ENCODE measurements around the gene ADGRL3. TPM values are rescaled to one million over a fixed set of nuclear protein-coding genes. Genes with fewer than 3 reads are reported as not detected.

The ADGRL3 gene
- total RNA-seq, 1 experiment from 2014 or later, result not detected

GRCh38 chr4:62080431-62080830 is 880.3 kb downstream of the ADGRL3 start:
- H3K4me3 ChIP-seq (ENCODE audit: low read length), result no peak overlapping the region
- H3K9me2 ChIP-seq (replicated peaks; ENCODE audit: insufficient read depth, low read length), result no peaks in the 10 kb centered on the region
- no peaks in the 10 kb centered on the region for H4K20me1 ChIP-seq (ENCODE audit: insufficient read depth, low read depth, low read length)
- H3K36me3 ChIP-seq (ENCODE audit: insufficient read depth, low read length), result no peaks in the 10 kb centered on the region
- peaks cover 25% of the 10 kb centered on the region for H3K9me3 ChIP-seq (ENCODE audit: low read length)
- no peaks in the 10 kb centered on the region for H3K27me3 ChIP-seq (ENCODE audit: low read length)
- no peak overlapping the region for H2AFZ ChIP-seq (ENCODE audit: low read length)
- H3K4me1 ChIP-seq (ENCODE audit: low read length), result no peaks in the 10 kb centered on the region
- H3K27ac ChIP-seq (ENCODE audit: low read length), result no peak overlapping the region
- no peak overlapping the region for H3K4me2 ChIP-seq (ENCODE audit: low read depth, low read length, poor library complexity, severe bottlenecking)
- no peaks in the 10 kb centered on the region for H3K79me2 ChIP-seq (ENCODE audit: low read length)
- DNase-seq, result no peak
- no peak overlapping the region for H3K9ac ChIP-seq (ENCODE audit: low read length)

- H3K79me2 ChIP-seq (ENCODE audit: low read length), result no peaks in the 10 kb centered on the region
- peaks cover 14% of the 10 kb centered on the region for H3K9me3 ChIP-seq (ENCODE audit: low read length)
- no peak overlapping the region for H3K4me2 ChIP-seq (ENCODE audit: low read depth, low read length, poor library complexity, severe bottlenecking)
- H3K9me2 ChIP-seq (replicated peaks; ENCODE audit: insufficient read depth, low read length), result no peaks in the 10 kb centered on the region
- H3K4me3 ChIP-seq (ENCODE audit: low read length), result no peak overlapping the region
- no peak overlapping the region for H2AFZ ChIP-seq (ENCODE audit: low read length)
- no peaks in the 10 kb centered on the region for H4K20me1 ChIP-seq (ENCODE audit: insufficient read depth, low read depth, low read length)
- H3K9ac ChIP-seq (ENCODE audit: low read length), result no peak overlapping the region
- H3K4me1 ChIP-seq (ENCODE audit: low read length), result no peaks in the 10 kb centered on the region
- H3K27me3 ChIP-seq (ENCODE audit: low read length), result no peaks in the 10 kb centered on the region
- no peak for DNase-seq
- H3K36me3 ChIP-seq (ENCODE audit: insufficient read depth, low read length), result no peaks in the 10 kb centered on the region
- H3K27ac ChIP-seq (ENCODE audit: low read length), result no peak overlapping the region
Measured at GRCh38 chr4:62087706-62088105, 887.6 kb downstream of the ADGRL3 start.

- H3K9me3 ChIP-seq (ENCODE audit: low read length), result peaks cover 12% of the 10 kb centered on the region
- no peaks in the 10 kb centered on the region for H3K36me3 ChIP-seq (ENCODE audit: insufficient read depth, low read length)
- H4K20me1 ChIP-seq (ENCODE audit: insufficient read depth, low read depth, low read length), result no peaks in the 10 kb centered on the region
- H3K4me2 ChIP-seq (ENCODE audit: low read depth, low read length, poor library complexity, severe bottlenecking), result no peak overlapping the region
- H3K27me3 ChIP-seq (ENCODE audit: low read length), result no peaks in the 10 kb centered on the region
- H3K9me2 ChIP-seq (replicated peaks; ENCODE audit: insufficient read depth, low read length), result no peaks in the 10 kb centered on the region
- H3K4me3 ChIP-seq (ENCODE audit: low read length), result no peak overlapping the region
- no peak overlapping the region for H3K9ac ChIP-seq (ENCODE audit: low read length)
- no peak overlapping the region for H2AFZ ChIP-seq (ENCODE audit: low read length)
- no peaks in the 10 kb centered on the region for H3K4me1 ChIP-seq (ENCODE audit: low read length)
- no peak overlapping the region for H3K27ac ChIP-seq (ENCODE audit: low read length)
- DNase-seq, result no peak
- no peaks in the 10 kb centered on the region for H3K79me2 ChIP-seq (ENCODE audit: low read length)
Measured at GRCh38 chr4:62093735-62094134, 893.6 kb downstream of the ADGRL3 start.

DNA sequence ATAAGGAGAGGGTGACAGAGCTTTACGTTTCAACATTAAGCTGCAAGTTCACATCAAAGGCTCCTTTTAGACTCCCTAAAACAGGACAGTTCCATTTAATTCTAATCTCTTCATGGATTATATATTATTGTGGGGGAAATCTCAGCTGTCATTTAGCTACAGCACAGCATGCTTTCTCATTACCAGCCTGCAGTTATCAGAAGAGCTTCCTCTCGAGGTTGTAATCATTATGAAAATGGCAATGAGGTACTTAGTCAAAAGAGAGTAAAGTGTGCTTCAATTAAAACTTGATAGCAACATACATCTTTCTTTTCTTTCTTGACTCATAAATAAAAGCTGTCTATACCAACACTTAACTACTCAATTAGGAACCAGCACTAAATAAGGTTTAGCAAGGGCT is 896.8 kb downstream of the ADGRL3 start:
- peaks cover 23% of the 10 kb centered on the region for H3K9me3 ChIP-seq (ENCODE audit: low read length)
- H3K4me2 ChIP-seq (ENCODE audit: low read depth, low read length, poor library complexity, severe bottlenecking), result no peak overlapping the region
- H3K4me1 ChIP-seq (ENCODE audit: low read length), result no peaks in the 10 kb centered on the region
- no peaks in the 10 kb centered on the region for H4K20me1 ChIP-seq (ENCODE audit: insufficient read depth, low read depth, low read length)
- no peak for DNase-seq
- no peak overlapping the region for H2AFZ ChIP-seq (ENCODE audit: low read length)
- no peaks in the 10 kb centered on the region for H3K36me3 ChIP-seq (ENCODE audit: insufficient read depth, low read length)
- no peak overlapping the region for H3K4me3 ChIP-seq (ENCODE audit: low read length)
- no peaks in the 10 kb centered on the region for H3K79me2 ChIP-seq (ENCODE audit: low read length)
- H3K27ac ChIP-seq (ENCODE audit: low read length), result no peak overlapping the region
- H3K9me2 ChIP-seq (replicated peaks; ENCODE audit: insufficient read depth, low read length), result no peaks in the 10 kb centered on the region
- H3K27me3 ChIP-seq (ENCODE audit: low read length), result no peaks in the 10 kb centered on the region
- no peak overlapping the region for H3K9ac ChIP-seq (ENCODE audit: low read length)

DNA sequence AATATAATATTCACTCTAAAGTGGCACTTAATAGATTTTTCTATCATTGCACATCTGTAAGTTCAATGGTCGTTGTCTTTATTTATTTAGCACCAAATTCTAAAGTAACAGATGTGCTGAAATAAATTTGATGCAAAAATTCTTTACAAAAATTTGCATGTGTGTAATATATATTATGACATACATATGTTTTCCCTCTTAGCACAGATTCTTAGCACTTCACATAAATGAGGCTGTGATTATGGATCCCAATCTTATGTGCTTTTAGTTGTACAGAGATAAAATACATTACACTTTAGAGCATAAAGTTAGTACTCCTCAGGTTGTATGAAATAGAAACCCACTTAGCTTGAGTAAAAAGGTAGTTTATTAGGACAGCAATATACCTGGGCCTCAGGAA is 915.1 kb downstream of the ADGRL3 start:
- H3K9me2 ChIP-seq (replicated peaks; ENCODE audit: insufficient read depth, low read length), result no peaks in the 10 kb centered on the region
- no peaks in the 10 kb centered on the region for H3K4me1 ChIP-seq (ENCODE audit: low read length)
- no peaks in the 10 kb centered on the region for H3K79me2 ChIP-seq (ENCODE audit: low read length)
- no peak overlapping the region for H3K27ac ChIP-seq (ENCODE audit: low read length)
- H2AFZ ChIP-seq (ENCODE audit: low read length), result no peak overlapping the region
- no peak for DNase-seq
- H3K4me2 ChIP-seq (ENCODE audit: low read depth, low read length, poor library complexity, severe bottlenecking), result no peak overlapping the region
- H3K9ac ChIP-seq (ENCODE audit: low read length), result no peak overlapping the region
- H3K9me3 ChIP-seq (ENCODE audit: low read length), result peaks cover 38% of the 10 kb centered on the region
- no peaks in the 10 kb centered on the region for H3K36me3 ChIP-seq (ENCODE audit: insufficient read depth, low read length)
- no peaks in the 10 kb centered on the region for H3K27me3 ChIP-seq (ENCODE audit: low read length)
- H3K4me3 ChIP-seq (ENCODE audit: low read length), result no peak overlapping the region
- H4K20me1 ChIP-seq (ENCODE audit: insufficient read depth, low read depth, low read length), result no peaks in the 10 kb centered on the region

- Histone ChIP-seq H3K4me2 (ENCODE audit: low read depth, low read length, poor library complexity, severe bottlenecking) (no peak overlapping the region), H3K27me3 (ENCODE audit: low read length) (no peaks in the 10 kb centered on the region), H2AFZ (ENCODE audit: low read length) (no peak overlapping the region), H3K9me2 (replicated peaks; ENCODE audit: insufficient read depth, low read length) (no peaks in the 10 kb centered on the region), H3K36me3 (ENCODE audit: insufficient read depth, low read length) (no peaks in the 10 kb centered on the region), H3K9ac (ENCODE audit: low read length) (no peak overlapping the region), H3K27ac (ENCODE audit: low read length) (no peak overlapping the region), H3K4me1 (ENCODE audit: low read length) (no peaks in the 10 kb centered on the region), H4K20me1 (ENCODE audit: insufficient read depth, low read depth, low read length) (no peaks in the 10 kb centered on the region), H3K4me3 (ENCODE audit: low read length) (no peak overlapping the region), H3K9me3 (ENCODE audit: low read length) (peaks cover 46% of the 10 kb centered on the region), H3K79me2 (ENCODE audit: low read length) (no peaks in the 10 kb centered on the region)
- no peak for DNase-seq
Measured at GRCh38 chr4:62117886-62118285, 917.8 kb downstream of the ADGRL3 start.

DNA sequence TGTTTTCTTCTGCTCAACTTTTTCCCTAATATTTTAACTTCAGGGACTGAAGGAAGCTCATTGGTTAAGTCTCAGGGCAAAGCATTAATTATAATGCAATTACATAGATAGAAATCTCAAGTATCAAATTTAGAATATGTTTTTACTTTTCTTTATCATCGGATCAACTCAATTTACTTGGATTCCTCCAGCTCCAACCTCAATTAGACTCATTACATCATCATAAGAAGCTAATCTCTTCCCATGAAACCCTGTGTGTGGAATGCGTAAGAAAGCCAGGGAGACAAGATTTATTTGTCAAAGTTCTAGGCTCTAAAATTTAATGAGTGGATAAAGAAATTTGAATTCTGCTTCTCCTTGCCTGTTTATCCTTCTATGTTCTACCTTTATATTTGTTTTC is 918.4 kb downstream of the ADGRL3 start:
- Histone ChIP-seq H3K4me1 (ENCODE audit: low read length) (no peaks in the 10 kb centered on the region), H3K9me2 (replicated peaks; ENCODE audit: insufficient read depth, low read length) (no peaks in the 10 kb centered on the region), H3K27me3 (ENCODE audit: low read length) (no peaks in the 10 kb centered on the region), H3K4me2 (ENCODE audit: low read depth, low read length, poor library complexity, severe bottlenecking) (no peak overlapping the region), H2AFZ (ENCODE audit: low read length) (no peak overlapping the region), H3K36me3 (ENCODE audit: insufficient read depth, low read length) (no peaks in the 10 kb centered on the region), H3K9ac (ENCODE audit: low read length) (no peak overlapping the region), H3K9me3 (ENCODE audit: low read length) (peaks cover 46% of the 10 kb centered on the region), H3K27ac (ENCODE audit: low read length) (no peak overlapping the region), H3K4me3 (ENCODE audit: low read length) (no peak overlapping the region), H4K20me1 (ENCODE audit: insufficient read depth, low read depth, low read length) (no peaks in the 10 kb centered on the region), H3K79me2 (ENCODE audit: low read length) (no peaks in the 10 kb centered on the region)
- no peak for DNase-seq

- Histone ChIP-seq H4K20me1 (ENCODE audit: insufficient read depth, low read depth, low read length) (no peaks in the 10 kb centered on the region), H3K4me1 (ENCODE audit: low read length) (no peaks in the 10 kb centered on the region), H3K4me2 (ENCODE audit: low read depth, low read length, poor library complexity, severe bottlenecking) (no peak overlapping the region), H3K4me3 (ENCODE audit: low read length) (no peak overlapping the region), H2AFZ (ENCODE audit: low read length) (no peak overlapping the region), H3K27ac (ENCODE audit: low read length) (no peak overlapping the region), H3K9me3 (ENCODE audit: low read length) (peaks cover 46% of the 10 kb centered on the region), H3K79me2 (ENCODE audit: low read length) (no peaks in the 10 kb centered on the region), H3K27me3 (ENCODE audit: low read length) (no peaks in the 10 kb centered on the region), H3K9ac (ENCODE audit: low read length) (no peak overlapping the region), H3K36me3 (ENCODE audit: insufficient read depth, low read length) (no peaks in the 10 kb centered on the region), H3K9me2 (replicated peaks; ENCODE audit: insufficient read depth, low read length) (no peaks in the 10 kb centered on the region)
- DNase-seq, result no peak
Measured at GRCh38 chr4:62119195-62119594, 919.1 kb downstream of the ADGRL3 start.
